ENCODE data around the gene HCFC1. TPM values are rescaled to one million over a fixed set of nuclear protein-coding genes. Genes with fewer than 3 reads are reported as not detected.

Gene HCFC1
- total and polyA plus RNA-seq, 9 donors: 13.3 to 62.5 (median 43.2) TPM

- Histone ChIP-seq H3K4me3 (no peak overlapping the region), H3K27me3 (no peaks in the 10 kb centered on the region), H3K4me1 (ENCODE audit: insufficient read depth) (no peaks in the 10 kb centered on the region), H3K9me3 (no peaks in the 10 kb centered on the region), H3K27ac (no peak overlapping the region), H3K36me3 (no peaks in the 10 kb centered on the region)
- WGBS, 3 donors: 79 to 82% (median 81%) methylated on average over 11 of the region's 11 CpGs
- TF ChIP-seq EP300 (IDR thresholded peaks at IDR 0.05): no peak
- no peak for TF ChIP-seq POLR2A (IDR thresholded peaks at IDR 0.05)
- TF ChIP-seq CTCF (IDR thresholded peaks at IDR 0.05): no peak
- intact Hi-C loops (cut with DNase I): no loop called here
- DNase-seq: no peak
Measured at GRCh38 chrX:154004315-154004714, 32.7 kb upstream of the HCFC1 start.

GRCh38 chrX:154002215-154002719 is 30.6 kb upstream of the HCFC1 start:
- TF ChIP-seq CTCF (IDR thresholded peaks at IDR 0.05) (no peak), EP300 (IDR thresholded peaks at IDR 0.05) (no peak), POLR2A (IDR thresholded peaks at IDR 0.05) (no peak)
- H3K27ac ChIP-seq: no peak overlapping the region
- no peaks in the 10 kb centered on the region for H3K36me3 ChIP-seq
- intact Hi-C loops (cut with DNase I): no loop called here
- H3K27me3 ChIP-seq: no peaks in the 10 kb centered on the region
- H3K9me3 ChIP-seq: no peaks in the 10 kb centered on the region
- WGBS, 3 donors: 86 to 91% (median 89%) methylated on average over 17 of the region's 17 CpGs
- DNase-seq: no peak
- no peaks in the 10 kb centered on the region for H3K4me1 ChIP-seq (ENCODE audit: insufficient read depth)
- H3K4me3 ChIP-seq: no peak overlapping the region

GRCh38 chrX:154000051-154000450 is 28.4 kb upstream of the HCFC1 start:
- WGBS, 3 donors: 44 to 52% (median 50%) methylated on average over 5 of the region's 5 CpGs
- no peak for DNase-seq
- Histone ChIP-seq H3K27me3 (no peaks in the 10 kb centered on the region), H3K36me3 (no peaks in the 10 kb centered on the region), H3K27ac (no peak overlapping the region), H3K9me3 (no peaks in the 10 kb centered on the region), H3K4me1 (ENCODE audit: insufficient read depth) (no peaks in the 10 kb centered on the region), H3K4me3 (no peak overlapping the region)
- no peak for TF ChIP-seq CTCF (IDR thresholded peaks at IDR 0.05)
- no peak for TF ChIP-seq EP300 (IDR thresholded peaks at IDR 0.05)
- no peak for TF ChIP-seq POLR2A (IDR thresholded peaks at IDR 0.05)
- intact Hi-C loops (cut with DNase I): no loop called here

- no peak overlapping the region for H3K4me3 ChIP-seq
Measured at GRCh38 chrX:153999359-154000037, 27.9 kb upstream of the HCFC1 start.

More at GRCh38 chrX:153999359-154000037, 27.9 kb upstream of the HCFC1 start:
- WGBS, 3 donors: 50 to 53% (median 51%) methylated on average over 19 of the region's 19 CpGs
- H3K27me3 ChIP-seq: no peaks in the 10 kb centered on the region
- H3K4me1 ChIP-seq (ENCODE audit: insufficient read depth): no peaks in the 10 kb centered on the region
- TF ChIP-seq CTCF (IDR thresholded peaks at IDR 0.05): no peak
- TF ChIP-seq POLR2A (IDR thresholded peaks at IDR 0.05): no peak
- TF ChIP-seq EP300 (IDR thresholded peaks at IDR 0.05): no peak
- no peak for DNase-seq
- intact Hi-C loops (cut with DNase I): no loop called here
- no peaks in the 10 kb centered on the region for H3K9me3 ChIP-seq
- H3K36me3 ChIP-seq: no peaks in the 10 kb centered on the region
- H3K27ac ChIP-seq: no peak overlapping the region

Measured in ovary (tissue), 9 donors.